ENCODE results near the gene NLGN1.
"Not testable (repeated sequence)": the region's sequence is repeated elsewhere in the genome, so short reads cannot be mapped to it uniquely, and the experiment has no call there.

NLGN1 gene

DNA sequence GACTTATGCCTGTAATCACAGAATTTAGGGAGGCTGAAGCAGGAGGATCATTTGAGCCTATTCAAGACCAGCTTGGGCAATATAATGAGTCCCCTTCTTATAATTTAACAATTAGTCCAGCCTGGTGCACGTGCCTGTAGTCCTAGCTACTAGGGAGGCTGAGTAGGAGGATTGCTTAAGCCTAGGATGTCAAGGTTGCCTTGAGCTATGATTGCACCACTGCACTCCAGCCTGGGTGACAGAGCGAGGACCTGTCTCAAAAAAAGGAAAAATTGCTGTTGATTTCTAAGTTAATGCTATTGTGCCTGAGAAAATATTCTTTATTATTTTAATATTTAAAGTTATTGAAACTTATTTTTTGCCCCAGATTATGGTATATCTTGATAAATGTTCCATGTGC, 159.0 kb downstream of the NLGN1 start:
- no peak for DNase-seq (ENCODE audit: low read depth)

DNA sequence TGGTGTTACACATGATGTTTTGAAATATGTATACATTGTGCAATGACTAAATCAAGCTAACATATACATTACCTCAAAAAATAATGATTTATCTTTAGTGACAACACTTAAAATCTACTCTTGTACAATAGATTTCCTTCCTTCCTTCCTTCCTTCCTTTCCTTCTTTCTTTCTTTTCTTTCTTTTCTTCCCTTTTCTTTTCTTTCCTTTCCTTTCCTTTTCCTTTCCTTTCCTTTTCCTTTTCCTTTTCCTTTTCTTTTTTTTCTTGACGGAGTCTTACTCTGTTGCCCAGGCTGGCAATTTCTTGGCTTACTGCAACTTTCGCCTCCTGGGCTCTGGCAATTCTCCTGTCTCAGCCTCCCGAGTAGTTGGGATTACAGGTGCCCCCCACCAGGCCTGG, 170.5 kb downstream of the NLGN1 start:
- DNase-seq (ENCODE audit: low read depth) = no peak

- no peak for DNase-seq (ENCODE audit: low read depth)
These were observed 171.1 kb downstream of the NLGN1 start for GRCh38 chr3:173568623-173569022.

DNA sequence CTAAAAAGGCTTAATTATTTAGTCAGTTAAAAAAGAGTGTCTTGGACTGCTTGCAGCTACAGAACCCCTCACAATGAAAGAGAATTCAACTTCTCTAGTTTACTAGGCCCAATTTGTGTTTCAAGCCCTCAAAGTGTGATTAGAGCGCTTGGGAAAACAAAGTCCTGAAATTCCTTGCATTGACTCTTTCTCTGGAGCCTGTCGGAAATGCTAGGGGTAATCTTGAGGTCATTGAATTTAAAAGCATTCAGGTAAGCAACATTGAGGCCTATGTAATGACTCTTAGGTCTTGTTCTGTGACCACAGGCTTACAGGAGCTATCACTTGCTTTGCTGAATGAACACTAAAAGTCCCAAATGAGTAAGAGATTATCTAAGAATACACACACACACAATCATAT, 186.0 kb downstream of the NLGN1 start:
- no peak for DNase-seq (ENCODE audit: low read depth)

DNA sequence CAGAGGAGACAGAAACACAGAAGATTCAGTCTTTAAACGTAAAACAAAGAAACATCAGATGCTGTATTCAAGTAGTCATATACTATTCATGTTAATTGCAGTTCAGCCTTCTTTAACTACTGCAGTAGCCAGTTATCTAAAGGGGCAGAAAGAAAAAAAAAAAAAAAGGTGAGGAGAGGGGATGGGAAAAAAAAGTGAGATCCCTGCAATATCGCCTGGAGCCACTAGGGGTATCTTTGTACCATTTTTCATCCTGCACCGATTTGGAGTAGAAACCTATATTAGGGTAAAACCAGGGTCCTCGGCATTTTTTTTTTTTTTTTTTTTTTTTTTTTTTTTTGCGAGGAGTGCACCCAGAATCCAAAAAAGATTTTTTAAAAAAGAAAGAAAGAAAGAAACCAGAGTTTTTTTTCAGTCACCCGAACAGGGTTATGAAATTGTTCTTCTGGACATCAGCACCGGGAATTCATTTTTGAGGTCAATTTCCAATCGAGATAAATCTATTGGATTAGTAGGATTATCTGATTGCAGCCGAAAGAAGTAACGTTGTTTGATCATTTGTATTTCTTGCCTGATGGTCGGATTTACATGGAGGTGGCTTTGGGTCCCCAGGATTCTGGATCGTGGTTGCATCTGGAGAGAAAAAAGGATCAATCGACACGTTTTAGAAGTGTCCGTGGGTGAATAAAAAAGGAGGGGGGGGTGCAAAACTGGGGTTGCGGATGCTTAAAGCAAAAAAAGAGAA, 186.7 kb downstream of the NLGN1 start:
- DNase-seq (ENCODE audit: low read depth) = no peak

DNA sequence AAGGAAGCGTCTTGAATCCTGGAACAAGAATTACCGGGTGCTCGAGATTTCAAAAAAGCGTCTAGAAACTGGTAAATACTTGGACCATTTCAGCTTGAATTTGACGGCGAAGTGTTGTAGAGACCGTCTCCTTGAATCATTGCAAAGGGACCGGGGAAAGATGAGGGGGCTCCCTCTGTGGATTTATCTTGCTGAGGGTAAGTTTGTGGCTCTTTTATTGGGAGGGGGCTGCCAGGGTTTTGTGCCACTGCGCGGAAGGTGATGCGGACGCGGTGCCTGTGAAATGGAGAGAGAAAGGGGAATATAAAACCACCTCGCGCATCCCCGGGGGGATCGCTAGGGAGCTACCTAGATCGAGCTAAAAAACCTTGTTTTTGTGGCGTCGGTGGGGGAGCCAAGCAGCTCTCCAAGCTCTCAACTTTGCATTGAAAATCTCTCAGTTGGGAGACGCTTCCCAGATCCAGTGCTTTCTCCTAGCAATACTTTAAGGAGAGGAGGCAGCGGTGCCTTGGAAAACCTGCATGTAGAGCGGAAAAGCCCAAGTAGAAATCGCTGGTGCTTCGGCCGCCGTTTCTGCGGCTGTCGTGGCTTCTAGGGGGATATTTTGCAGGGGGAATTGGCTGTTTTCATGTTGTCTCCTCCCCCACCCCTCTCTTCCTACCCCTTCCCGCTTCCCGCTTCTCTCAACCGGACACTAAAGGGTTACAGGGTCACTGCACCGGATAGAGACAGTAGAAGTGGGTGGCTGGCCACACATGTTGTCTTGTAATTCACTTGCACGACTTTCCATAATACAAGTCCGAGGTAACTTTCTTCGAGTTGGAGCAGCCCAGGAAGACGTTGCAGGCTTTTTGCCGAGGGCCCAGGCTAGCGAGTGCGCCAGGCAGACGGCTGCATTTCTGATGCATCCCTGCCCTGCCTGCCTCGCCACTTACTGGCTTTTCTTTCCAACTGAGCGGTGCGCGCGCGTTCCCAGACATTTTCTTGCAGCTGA, 187.6 kb downstream of the NLGN1 start:
- no peak for DNase-seq (ENCODE audit: low read depth)

- no peak for DNase-seq (ENCODE audit: low read depth)
These were observed 188.6 kb downstream of the NLGN1 start for GRCh38 chr3:173586166-173586565.

DNA sequence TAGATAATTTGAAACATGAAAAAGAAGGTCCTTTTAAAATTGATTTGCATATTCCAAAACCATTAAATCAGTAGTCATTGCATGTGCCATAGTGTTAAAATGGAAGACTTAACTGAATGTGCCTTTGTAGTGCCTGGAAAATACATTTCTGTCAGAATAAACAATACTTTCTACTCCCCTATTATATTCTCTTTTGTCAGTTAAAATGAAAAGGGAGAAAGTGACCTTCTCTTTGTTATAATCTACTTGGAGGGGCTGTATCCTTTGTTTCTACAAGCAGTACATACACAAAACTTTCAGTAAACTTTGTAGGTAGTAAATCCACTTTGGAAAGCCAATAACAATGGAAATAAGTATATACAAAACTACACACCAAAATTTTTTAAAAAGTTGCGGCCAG, 189.5 kb downstream of the NLGN1 start:
- no peak for DNase-seq (ENCODE audit: low read depth)

DNA sequence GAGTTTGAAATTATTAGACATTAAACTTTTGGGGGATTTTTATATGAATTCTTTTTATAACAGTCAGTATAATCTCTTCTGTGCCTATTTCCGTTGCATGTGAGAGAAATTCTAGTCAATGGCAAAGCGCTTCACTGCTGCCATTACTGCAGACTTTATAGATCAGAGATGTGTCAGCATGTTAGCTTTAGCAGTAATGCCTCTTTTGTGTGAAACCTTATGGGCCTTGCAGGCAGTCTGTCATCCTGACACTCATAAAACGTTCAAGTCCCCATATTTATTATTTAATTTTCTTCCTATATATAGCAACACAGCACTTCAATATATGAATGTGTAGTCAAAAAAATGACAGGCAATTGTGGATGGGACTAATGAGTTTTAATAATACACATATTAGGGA, 191.0 kb downstream of the NLGN1 start:
- DNase-seq (ENCODE audit: low read depth) = no peak

- DNase-seq (ENCODE audit: low read depth) = no peak
These were observed 191.6 kb downstream of the NLGN1 start for GRCh38 chr3:173589116-173589515.

DNA sequence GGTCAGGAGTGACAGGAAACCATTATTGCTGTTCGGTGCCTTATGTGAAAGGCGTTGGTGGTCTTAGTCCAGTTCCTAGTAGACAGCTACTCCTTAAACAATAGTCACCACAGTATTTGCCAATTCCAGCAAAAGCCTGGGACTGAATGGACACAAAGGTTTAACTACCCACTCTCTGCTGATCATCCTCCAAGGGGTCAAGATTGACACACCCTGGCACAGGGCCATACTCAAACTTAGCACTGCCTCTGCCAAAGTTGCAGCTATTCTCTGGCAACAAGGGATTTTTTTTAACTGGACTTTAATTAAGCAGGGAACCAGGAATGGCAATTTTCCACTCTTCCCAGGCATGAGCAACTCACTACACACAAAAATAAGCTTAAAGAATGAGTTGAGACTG, 193.9 kb downstream of the NLGN1 start:
- no peak for DNase-seq (ENCODE audit: low read depth)

GRCh38 chr3:173594881-173595280, 197.3 kb downstream of the NLGN1 start:
- not testable (repeated sequence) for DNase-seq (ENCODE audit: low read depth)

DNA sequence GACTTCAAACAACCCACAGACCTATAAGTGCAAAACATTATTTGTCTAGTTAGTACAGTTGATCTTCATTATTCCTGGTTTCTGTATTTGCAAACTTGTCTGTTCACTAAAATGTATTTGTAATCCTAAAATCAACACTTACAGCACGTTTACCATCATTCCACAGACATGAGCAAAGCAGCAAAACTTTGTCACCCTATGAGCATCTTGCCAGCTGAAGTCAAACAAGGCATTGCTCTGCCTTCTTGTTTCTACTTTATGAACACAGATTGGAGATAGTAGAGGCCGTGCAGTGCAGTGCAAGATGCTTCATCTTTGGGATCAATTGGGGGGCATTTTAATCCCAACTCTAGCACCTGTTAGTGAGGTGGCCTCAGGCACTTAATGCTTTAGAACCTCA, 202.1 kb downstream of the NLGN1 start:
- DNase-seq (ENCODE audit: low read depth) = no peak

DNA sequence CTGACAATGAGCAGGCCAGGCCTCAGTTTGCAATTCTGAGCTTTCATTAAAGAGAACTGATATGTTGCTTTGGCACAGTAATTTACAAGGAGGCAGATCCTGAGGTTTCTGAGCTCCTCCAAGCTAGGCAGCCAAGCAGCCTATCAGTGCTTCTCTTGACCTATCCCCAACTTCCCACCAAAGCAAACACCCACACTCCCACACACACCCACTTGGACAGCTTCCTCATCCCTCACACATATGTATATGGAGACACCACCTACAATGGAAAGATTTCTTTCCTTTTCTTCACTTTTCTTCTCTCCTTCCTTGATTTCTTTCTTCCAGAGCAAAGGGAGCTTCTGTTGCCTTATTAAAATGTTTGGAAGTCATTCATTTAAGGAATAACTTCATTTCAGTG, 217.0 kb downstream of the NLGN1 start:
- DNase-seq (ENCODE audit: low read depth) = no peak

- DNase-seq (ENCODE audit: low read depth) = no peak
These were observed 218.1 kb downstream of the NLGN1 start for GRCh38 chr3:173615661-173616060.

DNA sequence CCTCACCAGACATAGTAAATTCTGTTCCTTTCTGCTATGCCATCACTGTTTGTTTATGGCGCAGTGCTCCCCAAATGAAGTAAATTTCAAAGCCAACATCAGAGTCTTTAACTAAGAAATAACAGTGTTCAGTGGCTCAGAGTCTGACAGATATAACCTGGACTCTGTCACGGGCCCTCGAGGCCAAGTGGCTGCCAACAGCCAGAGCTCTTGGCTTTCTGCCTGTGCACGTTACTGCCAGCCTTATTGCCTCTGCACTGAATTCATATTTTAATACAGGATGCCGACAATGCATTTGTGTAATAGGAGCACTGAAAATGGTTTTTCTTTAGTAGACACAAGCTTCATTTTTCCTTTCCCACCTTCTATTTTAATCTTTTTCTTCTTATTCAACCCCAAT, 219.9 kb downstream of the NLGN1 start:
- no peak for DNase-seq (ENCODE audit: low read depth)

DNA sequence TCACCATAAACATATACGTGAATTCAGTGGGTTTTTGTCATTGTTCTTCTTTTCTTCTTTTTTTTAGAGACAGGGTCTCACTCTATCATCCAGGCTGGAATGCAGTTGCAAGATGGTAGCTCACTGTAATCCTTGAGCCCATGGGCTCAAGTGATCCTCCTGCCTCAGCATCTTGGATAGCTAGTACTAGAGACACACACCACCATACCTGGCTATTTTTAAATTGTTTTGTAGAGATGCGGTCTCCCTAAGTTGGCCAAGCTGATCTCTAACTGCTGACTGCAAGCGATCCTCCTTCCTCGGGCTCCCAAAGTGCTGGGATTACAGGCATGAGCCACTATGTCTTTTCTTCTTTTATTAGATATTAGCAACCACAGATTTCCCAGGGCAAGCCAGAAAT, 220.6 kb downstream of the NLGN1 start:
- no peak for DNase-seq (ENCODE audit: low read depth)

DNA sequence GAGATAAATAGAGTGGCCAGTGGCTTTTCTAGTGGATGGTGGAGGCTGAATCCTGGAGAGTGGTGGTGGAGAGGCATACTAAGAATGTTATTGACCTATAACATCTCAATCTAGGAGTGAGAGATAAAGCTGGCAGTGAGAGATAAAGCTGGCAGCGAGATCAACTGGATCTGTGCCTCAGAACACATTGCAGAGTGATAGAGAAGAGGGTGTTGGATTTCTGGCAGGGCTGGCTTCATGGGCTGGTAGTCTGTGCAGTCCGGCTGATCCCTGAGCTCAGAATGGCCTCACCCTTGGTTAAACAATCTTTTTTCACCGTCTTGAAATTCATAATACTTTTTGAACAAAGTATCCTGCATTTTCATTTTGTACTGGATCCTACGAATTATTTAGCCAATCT, 221.2 kb downstream of the NLGN1 start:
- DNase-seq (ENCODE audit: low read depth) = no peak

DNA sequence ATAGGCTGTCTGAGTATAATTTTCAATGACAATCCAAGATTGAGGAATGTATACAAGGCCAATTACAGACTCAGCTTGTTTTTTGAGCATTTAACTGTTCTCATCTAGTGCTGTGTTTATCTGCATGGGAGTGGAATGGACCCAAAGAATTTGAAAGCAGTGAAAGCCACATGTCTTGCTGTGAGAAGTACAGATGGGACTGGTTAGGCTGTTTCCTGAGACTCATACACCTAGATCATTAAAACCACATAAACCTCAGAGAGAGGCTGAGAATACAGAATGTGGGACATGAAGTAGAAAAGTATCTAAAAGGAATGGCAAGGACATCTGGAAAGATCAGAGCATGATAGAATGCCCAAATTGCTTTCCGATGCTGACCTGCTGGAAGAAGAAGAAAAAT, 224.6 kb downstream of the NLGN1 start:
- DNase-seq (ENCODE audit: low read depth) = no peak

GRCh38 chr3:173624086-173624485, 226.5 kb downstream of the NLGN1 start:
- no peak for DNase-seq (ENCODE audit: low read depth)

DNA sequence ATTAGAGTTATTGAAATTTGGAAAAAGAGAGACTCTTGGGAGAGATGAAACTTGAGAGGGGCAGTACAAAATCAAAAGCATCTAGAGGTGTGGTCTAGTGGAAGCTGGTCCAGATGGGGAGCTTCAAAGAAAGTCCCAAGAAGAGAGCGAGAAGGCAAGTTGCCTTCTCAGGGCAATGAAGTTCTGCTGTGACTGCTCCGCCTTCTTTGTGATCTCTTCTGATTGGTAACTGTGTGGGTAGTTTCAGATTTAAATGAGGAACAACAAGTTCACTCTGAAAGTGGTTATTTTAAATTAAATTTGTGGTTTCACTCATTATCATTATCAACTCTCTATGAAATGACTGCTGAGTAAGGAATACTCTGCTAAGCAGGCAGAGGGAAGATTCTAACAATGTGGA, 233.3 kb downstream of the NLGN1 start:
- DNase-seq (ENCODE audit: low read depth) = no peak

- no peak for DNase-seq (ENCODE audit: low read depth)
These were observed 235.4 kb downstream of the NLGN1 start for GRCh38 chr3:173632945-173633344.

- no peak for DNase-seq (ENCODE audit: low read depth)
These were observed 238.3 kb downstream of the NLGN1 start for GRCh38 chr3:173635826-173636225.
